ENCODE measurements around the gene RASL10A. TPM values are rescaled to one million over a fixed set of nuclear protein-coding genes. Genes with fewer than 3 reads are reported as not detected.

Gene RASL10A
- total RNA-seq, 1 donor from 2014 or later, result under 0.01 TPM

DNA sequence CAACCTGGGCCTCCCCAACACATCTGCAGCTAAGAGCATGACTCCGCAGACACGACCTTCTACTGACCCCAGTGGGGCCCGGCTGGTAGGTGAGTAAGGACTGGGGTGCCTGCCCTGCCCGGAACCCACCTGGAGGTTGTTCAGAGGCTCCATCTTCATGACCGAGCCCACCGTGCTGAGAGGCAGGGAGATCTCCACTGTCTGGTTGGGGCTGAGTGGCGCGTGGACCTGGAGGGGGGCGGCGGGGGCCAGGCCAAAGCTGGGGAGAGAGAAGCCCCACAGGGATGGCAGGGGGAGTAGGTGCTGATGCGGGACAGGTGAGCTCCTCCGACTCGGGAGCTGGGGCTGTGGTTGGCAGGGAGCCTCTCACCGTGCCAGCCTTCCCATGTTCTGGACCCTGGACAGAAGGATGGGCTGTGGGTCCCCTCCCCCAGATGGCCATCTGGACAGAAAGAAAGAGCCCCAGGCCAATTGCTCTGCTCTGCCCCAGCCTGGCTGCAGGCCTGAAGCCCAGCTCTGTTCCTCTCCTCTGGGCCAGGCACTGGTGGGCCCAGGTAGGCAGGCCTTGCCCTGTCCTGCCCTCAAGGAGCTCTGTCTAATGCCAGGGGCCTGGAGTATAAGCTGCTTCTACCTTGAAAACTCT is 16.3 kb upstream of the RASL10A start:
- no peak overlapping the region for H3K9ac ChIP-seq (ENCODE audit: low read depth in 1 of 3, low read length in 3 of 3)
- no peaks in the 10 kb centered on the region for H3K27me3 ChIP-seq (ENCODE audit: control insufficient read depth in 3 of 3, insufficient read depth in 3 of 3, low read length in 3 of 3)
- peaks cover 6 to 36% (median 33%) of the 10 kb centered on the region in 3 donors for H3K36me3 ChIP-seq (ENCODE audit: control insufficient read depth in 3 of 3, insufficient read depth in 3 of 3, low read length in 3 of 3)
- no peak overlapping the region for H3K4me3 ChIP-seq (ENCODE audit: low read length in 3 of 3)
- no peak overlapping the region for H3K27ac ChIP-seq (ENCODE audit: low read depth, low read length)
- peaks cover 39 to 63% (median 61%) of the 10 kb centered on the region in 3 donors for H3K4me1 ChIP-seq (ENCODE audit: control insufficient read depth in 3 of 3, insufficient read depth in 3 of 3, low read length in 3 of 3)
- H3K9me3 ChIP-seq (ENCODE audit: control insufficient read depth in 3 of 3, low read length in 3 of 3), result no peaks in the 10 kb centered on the region

DNA sequence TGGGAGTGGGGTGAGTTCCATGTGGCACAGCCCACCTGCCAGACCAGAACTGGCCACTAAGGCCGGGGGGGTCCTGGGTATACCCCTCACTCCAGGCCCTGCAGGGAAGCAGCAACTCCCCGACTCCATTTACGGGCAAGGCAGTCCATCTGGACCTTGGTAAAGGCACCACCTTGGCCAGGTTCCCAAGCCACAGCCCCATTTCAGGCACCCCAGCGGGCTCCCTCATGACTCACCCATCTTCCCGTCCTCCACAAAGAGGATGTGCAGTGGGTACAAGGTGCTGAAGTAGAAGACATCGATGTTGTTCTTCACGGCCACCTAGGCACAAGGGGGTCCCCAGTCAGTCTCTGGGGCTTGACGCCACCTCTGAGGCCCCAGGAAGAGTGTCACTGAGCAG is 15.7 kb upstream of the RASL10A start:
- H3K4me1 ChIP-seq (ENCODE audit: control insufficient read depth in 3 of 3, insufficient read depth in 3 of 3, low read length in 3 of 3), result peaks cover 35 to 62% (median 56%) of the 10 kb centered on the region in 3 donors
- peaks cover 11 to 40% (median 38%) of the 10 kb centered on the region in 3 donors for H3K36me3 ChIP-seq (ENCODE audit: control insufficient read depth in 3 of 3, insufficient read depth in 3 of 3, low read length in 3 of 3)
- no peak overlapping the region for H3K9ac ChIP-seq (ENCODE audit: low read depth in 1 of 3, low read length in 3 of 3)
- no peaks in the 10 kb centered on the region for H3K9me3 ChIP-seq (ENCODE audit: control insufficient read depth in 3 of 3, low read length in 3 of 3)
- no peak overlapping the region for H3K27ac ChIP-seq (ENCODE audit: low read depth, low read length)
- H3K4me3 ChIP-seq (ENCODE audit: low read length in 3 of 3), result no peak overlapping the region
- H3K27me3 ChIP-seq (ENCODE audit: control insufficient read depth in 3 of 3, insufficient read depth in 3 of 3, low read length in 3 of 3), result no peaks in the 10 kb centered on the region

DNA sequence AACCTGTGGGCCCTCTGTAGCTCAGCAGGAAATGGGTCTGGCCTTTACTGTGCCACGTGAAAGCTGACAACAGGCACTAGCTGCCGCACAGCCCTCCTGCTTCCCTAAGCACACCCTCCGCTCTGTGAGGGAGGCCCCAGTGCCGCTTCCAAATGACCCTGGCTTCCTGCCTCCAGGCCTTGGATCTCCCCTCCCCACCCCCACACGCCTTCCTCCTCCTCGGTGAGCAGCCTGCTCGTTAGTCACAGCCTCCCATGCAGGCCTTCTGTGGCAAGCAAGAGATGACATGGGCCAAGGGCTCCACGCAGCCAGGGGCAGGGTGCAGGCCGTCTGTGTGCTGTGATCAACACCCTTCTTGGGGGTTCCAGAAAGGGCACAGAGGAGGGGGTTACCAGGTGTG is 15.3 kb upstream of the RASL10A start:
- peak overlapping the region in 1 of 3 donors; percentile 13 for H3K4me3 ChIP-seq (ENCODE audit: low read length in 3 of 3)
- H3K4me1 ChIP-seq (ENCODE audit: control insufficient read depth in 3 of 3, insufficient read depth in 3 of 3, low read length in 3 of 3), result peaks cover 34 to 61% (median 54%) of the 10 kb centered on the region in 3 donors
- H3K27me3 ChIP-seq (ENCODE audit: control insufficient read depth in 3 of 3, insufficient read depth in 3 of 3, low read length in 3 of 3), result no peaks in the 10 kb centered on the region
- H3K36me3 ChIP-seq (ENCODE audit: control insufficient read depth in 3 of 3, insufficient read depth in 3 of 3, low read length in 3 of 3), result peaks cover 14 to 40% (median 35%) of the 10 kb centered on the region in 3 donors
- peak overlapping the region in 1 of 3 donors; percentile 8 for H3K9ac ChIP-seq (ENCODE audit: low read depth in 1 of 3, low read length in 3 of 3)
- no peak overlapping the region for H3K27ac ChIP-seq (ENCODE audit: low read depth, low read length)
- H3K9me3 ChIP-seq (ENCODE audit: control insufficient read depth in 3 of 3, low read length in 3 of 3), result no peaks in the 10 kb centered on the region

DNA sequence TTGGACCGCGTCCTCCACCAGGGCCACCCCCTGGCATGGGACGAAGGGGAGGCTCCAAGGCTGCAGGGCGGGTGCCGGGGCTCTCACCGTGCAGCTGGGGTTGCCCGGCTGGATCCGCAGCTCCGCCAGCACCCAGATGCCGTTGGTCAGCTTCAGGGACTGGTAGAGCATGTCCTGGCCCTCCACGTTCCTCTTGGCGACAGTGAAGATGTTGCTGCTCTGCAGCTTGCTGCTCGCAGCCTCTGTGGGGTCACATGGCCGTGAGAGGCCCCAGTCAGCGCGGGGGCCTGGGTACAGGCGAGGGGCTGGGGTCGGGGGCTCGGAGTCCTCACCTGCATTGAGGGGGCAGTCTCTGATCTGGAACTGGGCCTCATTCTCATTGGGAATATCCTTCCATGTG is 14.8 kb upstream of the RASL10A start:
- no peak overlapping the region for H3K4me3 ChIP-seq (ENCODE audit: low read length in 3 of 3)
- peak overlapping the region in 1 of 3 donors; percentile 60 for H3K9ac ChIP-seq (ENCODE audit: low read depth in 1 of 3, low read length in 3 of 3)
- H3K27me3 ChIP-seq (ENCODE audit: control insufficient read depth in 3 of 3, insufficient read depth in 3 of 3, low read length in 3 of 3), result no peaks in the 10 kb centered on the region
- peaks cover 14 to 38% (median 35%) of the 10 kb centered on the region in 3 donors for H3K36me3 ChIP-seq (ENCODE audit: control insufficient read depth in 3 of 3, insufficient read depth in 3 of 3, low read length in 3 of 3)
- peak overlapping the region; percentile 76 for H3K27ac ChIP-seq (ENCODE audit: low read depth, low read length)
- peaks cover 34 to 60% (median 51%) of the 10 kb centered on the region in 3 donors for H3K4me1 ChIP-seq (ENCODE audit: control insufficient read depth in 3 of 3, insufficient read depth in 3 of 3, low read length in 3 of 3)
- H3K9me3 ChIP-seq (ENCODE audit: control insufficient read depth in 3 of 3, low read length in 3 of 3), result no peaks in the 10 kb centered on the region

DNA sequence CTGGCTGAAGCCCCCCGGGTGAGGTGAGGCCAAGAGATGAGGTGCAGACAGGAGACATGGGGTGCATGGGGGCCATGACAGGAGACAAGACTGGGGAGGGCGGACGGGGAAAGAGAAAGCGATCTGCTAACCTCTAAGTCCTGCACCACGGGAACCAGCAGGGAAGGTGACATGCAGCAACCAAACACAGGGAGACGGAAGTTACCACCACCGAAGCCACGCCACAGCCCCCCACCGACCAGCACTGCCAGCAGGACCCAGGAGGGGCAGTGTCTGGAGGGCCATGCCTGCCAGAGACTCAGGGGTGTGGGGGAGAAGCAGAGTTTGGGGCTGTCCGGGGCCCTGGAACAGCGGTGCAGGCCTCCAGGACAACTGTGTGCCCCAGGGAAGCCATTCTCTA is 14.1 kb upstream of the RASL10A start:
- Histone ChIP-seq H3K9ac (ENCODE audit: low read depth in 1 of 3, low read length in 3 of 3) (peak overlapping the region in 2 of 3 donors; percentile 13 to 60), H3K9me3 (ENCODE audit: control insufficient read depth in 3 of 3, low read length in 3 of 3) (no peaks in the 10 kb centered on the region), H3K4me1 (ENCODE audit: control insufficient read depth in 3 of 3, insufficient read depth in 3 of 3, low read length in 3 of 3) (peaks cover 34 to 55% (median 44%) of the 10 kb centered on the region in 3 donors), H3K27ac (ENCODE audit: low read depth, low read length) (peak overlapping the region; percentile 76), H3K27me3 (ENCODE audit: control insufficient read depth in 3 of 3, insufficient read depth in 3 of 3, low read length in 3 of 3) (no peaks in the 10 kb centered on the region), H3K36me3 (ENCODE audit: control insufficient read depth in 3 of 3, insufficient read depth in 3 of 3, low read length in 3 of 3) (peaks cover 14 to 35% (median 34%) of the 10 kb centered on the region in 3 donors), H3K4me3 (ENCODE audit: low read length in 3 of 3) (peak overlapping the region in 1 of 3 donors; percentile 6)

DNA sequence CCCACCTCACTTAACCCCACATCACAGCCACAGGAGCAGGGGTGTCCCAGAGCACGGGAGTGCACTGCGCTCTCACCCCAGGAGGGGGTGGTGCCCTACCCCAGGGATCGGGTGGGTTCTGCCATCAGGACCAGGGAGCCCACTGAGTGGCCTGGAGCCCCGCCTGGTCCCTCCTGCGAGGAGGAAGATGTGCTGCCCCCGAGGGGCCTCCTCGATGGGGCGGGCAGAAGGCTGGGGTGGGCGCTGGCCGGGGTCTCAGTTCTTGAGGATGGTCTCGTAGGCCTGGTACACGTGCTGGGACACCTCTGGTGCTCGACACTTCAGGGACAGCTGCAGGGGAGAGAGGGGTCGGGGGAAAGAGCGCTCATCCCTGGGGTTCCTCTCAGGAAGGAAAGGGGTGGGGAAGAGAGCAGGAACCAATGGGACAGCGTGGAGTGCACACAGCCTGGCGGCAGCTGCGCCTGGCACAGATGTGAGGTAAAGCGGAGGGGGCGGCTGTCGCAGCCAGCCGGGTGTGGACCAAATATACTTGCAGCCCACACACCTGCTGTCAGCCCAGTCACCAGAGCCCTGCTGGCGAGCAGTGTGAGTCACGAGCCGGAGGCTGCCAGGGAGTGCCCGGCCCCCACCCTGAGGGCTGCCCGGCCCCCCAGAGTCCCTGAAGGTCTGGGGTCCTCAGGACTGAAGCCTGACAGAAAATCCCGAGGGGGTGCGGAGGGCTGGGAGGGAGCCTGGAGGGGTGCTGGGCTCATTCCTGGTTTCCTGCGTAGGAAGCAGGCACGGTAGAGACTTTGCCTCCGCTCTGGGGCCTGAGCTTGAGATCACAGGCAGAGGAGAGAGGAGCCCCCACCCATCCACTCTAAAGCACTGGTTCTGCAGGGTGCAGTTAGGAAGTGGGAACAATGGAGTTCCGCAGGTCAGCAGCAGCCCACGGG is 13.3 kb upstream of the RASL10A start:
- Histone ChIP-seq H3K27ac (ENCODE audit: low read depth, low read length) (peak overlapping the region; percentile 76), H3K9me3 (ENCODE audit: control insufficient read depth in 3 of 3, low read length in 3 of 3) (no peaks in the 10 kb centered on the region), H3K36me3 (ENCODE audit: control insufficient read depth in 3 of 3, insufficient read depth in 3 of 3, low read length in 3 of 3) (peaks cover 14 to 33% (median 31%) of the 10 kb centered on the region in 3 donors), H3K9ac (ENCODE audit: low read depth in 1 of 3, low read length in 3 of 3) (peak overlapping the region in 2 of 3 donors; percentile 13 to 60), H3K4me3 (ENCODE audit: low read length in 3 of 3) (no peak overlapping the region), H3K4me1 (ENCODE audit: control insufficient read depth in 3 of 3, insufficient read depth in 3 of 3, low read length in 3 of 3) (peaks cover 34 to 53% (median 44%) of the 10 kb centered on the region in 3 donors), H3K27me3 (ENCODE audit: control insufficient read depth in 3 of 3, insufficient read depth in 3 of 3, low read length in 3 of 3) (no peaks in the 10 kb centered on the region)

DNA sequence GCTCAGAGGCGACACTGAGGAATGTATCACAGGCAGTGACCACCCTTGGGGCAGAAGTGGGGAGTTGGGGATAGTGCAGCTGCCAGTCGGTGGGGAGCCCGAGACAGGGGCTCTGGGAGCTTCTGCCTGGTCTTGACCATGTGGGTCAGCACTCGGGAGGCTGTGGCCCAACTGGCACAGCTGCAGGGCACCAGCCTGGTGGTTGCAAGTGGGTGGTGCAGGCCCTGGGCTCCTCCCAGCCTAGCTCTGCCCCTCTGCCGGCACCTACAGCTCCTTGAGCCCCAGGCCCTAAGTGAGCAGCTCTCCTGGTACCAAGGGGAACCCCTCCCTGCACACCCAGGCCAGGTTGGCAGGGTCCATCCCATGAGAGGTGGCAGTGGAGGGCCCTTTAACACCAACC is 12.6 kb upstream of the RASL10A start:
- peak overlapping the region in 1 of 3 donors; percentile 40 for H3K9ac ChIP-seq (ENCODE audit: low read depth in 1 of 3, low read length in 3 of 3)
- H3K4me3 ChIP-seq (ENCODE audit: low read length in 3 of 3), result no peak overlapping the region
- no peaks in the 10 kb centered on the region for H3K9me3 ChIP-seq (ENCODE audit: control insufficient read depth in 3 of 3, low read length in 3 of 3)
- H3K27me3 ChIP-seq (ENCODE audit: control insufficient read depth in 3 of 3, insufficient read depth in 3 of 3, low read length in 3 of 3), result no peaks in the 10 kb centered on the region
- H3K36me3 ChIP-seq (ENCODE audit: control insufficient read depth in 3 of 3, insufficient read depth in 3 of 3, low read length in 3 of 3), result peaks cover 14 to 29% (median 28%) of the 10 kb centered on the region in 3 donors
- no peak overlapping the region for H3K27ac ChIP-seq (ENCODE audit: low read depth, low read length)
- peaks cover 34 to 53% (median 44%) of the 10 kb centered on the region in 3 donors for H3K4me1 ChIP-seq (ENCODE audit: control insufficient read depth in 3 of 3, insufficient read depth in 3 of 3, low read length in 3 of 3)

DNA sequence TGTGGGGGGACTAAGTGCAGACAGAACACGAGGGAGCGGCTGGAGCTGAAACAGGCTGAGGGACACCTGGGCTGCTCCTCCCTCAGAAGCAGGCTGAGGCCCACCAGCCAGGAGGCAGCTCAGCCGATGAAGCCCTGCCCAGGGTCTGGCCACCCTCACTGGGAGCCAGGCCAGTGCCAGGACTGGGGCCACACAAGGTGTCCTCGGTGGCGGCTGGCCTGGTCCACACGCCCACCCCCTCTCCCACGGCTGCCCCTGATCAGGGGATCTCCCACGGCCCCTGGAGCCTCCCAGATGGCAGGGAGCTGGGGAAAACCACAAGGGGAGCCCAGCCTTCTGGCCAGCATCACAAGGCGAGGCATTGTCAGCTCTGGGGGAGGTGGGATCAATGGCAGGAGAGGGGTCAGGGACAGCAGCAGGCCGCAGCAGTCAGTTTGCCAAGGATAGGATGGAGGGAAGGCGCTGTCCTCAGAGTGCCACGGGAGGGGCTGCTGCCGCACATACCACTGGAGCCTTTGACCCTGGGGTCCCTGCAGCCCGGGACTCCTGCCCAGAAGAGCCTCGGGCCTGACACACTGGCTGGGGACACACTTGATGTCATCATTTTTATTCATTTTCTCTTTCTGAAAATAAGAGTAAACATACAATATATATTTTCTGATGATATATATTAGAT is 11.7 kb upstream of the RASL10A start:
- peaks cover 12 to 23% (median 22%) of the 10 kb centered on the region in 3 donors for H3K36me3 ChIP-seq (ENCODE audit: control insufficient read depth in 3 of 3, insufficient read depth in 3 of 3, low read length in 3 of 3)

DNA sequence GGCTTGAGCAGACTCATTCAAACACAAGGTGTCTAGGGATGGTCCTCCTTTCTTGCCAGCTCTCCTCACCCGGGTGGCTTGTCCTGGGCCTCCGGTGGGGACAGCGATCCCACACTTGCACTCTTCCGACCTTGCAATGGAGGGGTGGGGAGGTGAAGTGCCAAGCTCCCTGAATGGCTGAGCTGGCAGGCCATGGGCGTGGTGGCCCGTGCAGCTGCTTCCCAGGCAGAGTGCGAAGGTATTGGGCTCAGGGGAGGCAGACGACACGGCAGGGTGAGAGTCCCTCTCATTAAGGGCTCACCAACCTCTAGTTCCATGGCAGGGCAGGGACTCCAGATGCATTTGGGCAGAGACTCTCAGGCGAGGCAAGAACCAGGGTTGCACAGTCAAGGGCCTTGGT is 11.0 kb upstream of the RASL10A start:
- Histone ChIP-seq H3K27ac (ENCODE audit: low read depth, low read length) (no peak overlapping the region), H3K27me3 (ENCODE audit: control insufficient read depth in 3 of 3, insufficient read depth in 3 of 3, low read length in 3 of 3) (no peaks in the 10 kb centered on the region), H3K9me3 (ENCODE audit: control insufficient read depth in 3 of 3, low read length in 3 of 3) (no peaks in the 10 kb centered on the region), H3K4me1 (ENCODE audit: control insufficient read depth in 3 of 3, insufficient read depth in 3 of 3, low read length in 3 of 3) (peaks cover 34 to 53% (median 44%) of the 10 kb centered on the region in 3 donors), H3K9ac (ENCODE audit: low read depth in 1 of 3, low read length in 3 of 3) (peak overlapping the region in 2 of 3 donors; percentile 5 to 16), H3K36me3 (ENCODE audit: control insufficient read depth in 3 of 3, insufficient read depth in 3 of 3, low read length in 3 of 3) (peaks cover 9 to 23% (median 22%) of the 10 kb centered on the region in 3 donors), H3K4me3 (ENCODE audit: low read length in 3 of 3) (no peak overlapping the region)

More for the DNA sequence above, 11.7 kb upstream of the RASL10A start:
- Histone ChIP-seq H3K27ac (ENCODE audit: low read depth, low read length) (no peak overlapping the region), H3K9ac (ENCODE audit: low read depth in 1 of 3, low read length in 3 of 3) (no peak overlapping the region), H3K27me3 (ENCODE audit: control insufficient read depth in 3 of 3, insufficient read depth in 3 of 3, low read length in 3 of 3) (no peaks in the 10 kb centered on the region), H3K9me3 (ENCODE audit: control insufficient read depth in 3 of 3, low read length in 3 of 3) (no peaks in the 10 kb centered on the region), H3K4me1 (ENCODE audit: control insufficient read depth in 3 of 3, insufficient read depth in 3 of 3, low read length in 3 of 3) (peaks cover 34 to 53% (median 44%) of the 10 kb centered on the region in 3 donors), H3K4me3 (ENCODE audit: low read length in 3 of 3) (no peak overlapping the region)
